GM23248 (cell line): ENCODE results near the gene SMTN.

Experiments
- EZH2 ChIP-seq: fragments of 200-600 bp; sonication (generic); IDR thresholded peaks from 2 replicates; pipeline ENCODE4 v1.6.1; 2018; ENCODE audit warnings: antibody characterized with exemption, mild to moderate bottlenecking; ENCODE audit not compliant: insufficient read depth, poor library complexity, severe bottlenecking
- EZH2phosphoT487 ChIP-seq: fragments of 200-600 bp; sonication (generic); IDR thresholded peaks from 2 replicates; pipeline ENCODE4 v1.6.1; 2018; ENCODE audit warnings: antibody characterized with exemption, moderate library complexity, mild to moderate bottlenecking, low read depth; ENCODE audit not compliant: insufficient read depth

GRCh38 chr22:31062566-31063230 lies 18.4 kb upstream of the SMTN start:
- TF ChIP-seq EZH2phosphoT487 (no peak), EZH2 (no peak)
